NCI-H1694 treated with DMSO at 0.1 percent for 48 hours (cell line): Measurements from ENCODE around the gene ZNF664.

Experiments used
- DNase-seq: peaks from one replicate; lab custom pipeline; 2025; lab: John Stamatoyannopoulos, UW

Gene ZNF664

GRCh38 chr12:123990511-123990910, 17.5 kb downstream of the ZNF664 start:
- no peak for DNase-seq

GRCh38 chr12:123991372-123991951, 18.4 kb downstream of the ZNF664 start:
- DNase-seq = no peak

GRCh38 chr12:123992118-123992825, 19.3 kb downstream of the ZNF664 start:
- DNase-seq = no peak

- DNase-seq = no peak
Measured at GRCh38 chr12:123995023-123995748, 22.2 kb downstream of the ZNF664 start.

GRCh38 chr12:123996581-123996980, 23.6 kb downstream of the ZNF664 start:
- no peak for DNase-seq

GRCh38 chr12:123997033-123997822, 24.2 kb downstream of the ZNF664 start:
- no peak for DNase-seq

- no peak for DNase-seq
Measured at GRCh38 chr12:123997908-123998307, 24.9 kb downstream of the ZNF664 start.

- DNase-seq = no peak
Measured at GRCh38 chr12:123998344-123998990, 25.5 kb downstream of the ZNF664 start.

GRCh38 chr12:123998991-123999359, 26.0 kb downstream of the ZNF664 start:
- DNase-seq = no peak

- DNase-seq = no peak
Measured at GRCh38 chr12:124000111-124000510, 27.1 kb downstream of the ZNF664 start.

- no peak for DNase-seq
Measured at GRCh38 chr12:124001343-124001742, 28.3 kb downstream of the ZNF664 start.

- no peak for DNase-seq
Measured at GRCh38 chr12:124002021-124002644, 29.1 kb downstream of the ZNF664 start.

GRCh38 chr12:124002654-124003053, 29.6 kb downstream of the ZNF664 start:
- no peak for DNase-seq

- DNase-seq = no peak
Measured at GRCh38 chr12:124004233-124004875, 31.3 kb downstream of the ZNF664 start.

- DNase-seq = no peak
Measured at GRCh38 chr12:124006085-124006845, 33.2 kb downstream of the ZNF664 start.

- no peak for DNase-seq
Measured at GRCh38 chr12:124006846-124007713, 34.1 kb downstream of the ZNF664 start.

- DNase-seq = no peak
Measured at GRCh38 chr12:124007826-124008570, 35.0 kb downstream of the ZNF664 start.

GRCh38 chr12:124008595-124008994, 35.6 kb downstream of the ZNF664 start:
- no peak for DNase-seq
